Lower leg skin (tissue), 3 donors: ENCODE results near the gene RIC1.

Experiments used
- POLR2A ChIP-seq, 2 donors: fragments of 450-650 bp; IDR thresholded peaks; one replicate each; pipeline ENCODE4 v1.6.1; 2016 to 2017; ENCODE audit warnings: antibody characterized with exemption in 2 of 2, mild to moderate bottlenecking in 1 of 2, moderate library complexity in 1 of 2
- TF ChIP-seq, protein P1 (sequence below), 3 donors: fragments of 450-650 bp; IDR thresholded peaks; one replicate each; pipeline ENCODE4 v1.5.1; 2016; ENCODE audit warnings: antibody characterized with exemption in 3 of 3, mild to moderate bottlenecking in 3 of 3, moderate library complexity in 2 of 3

DNA sequence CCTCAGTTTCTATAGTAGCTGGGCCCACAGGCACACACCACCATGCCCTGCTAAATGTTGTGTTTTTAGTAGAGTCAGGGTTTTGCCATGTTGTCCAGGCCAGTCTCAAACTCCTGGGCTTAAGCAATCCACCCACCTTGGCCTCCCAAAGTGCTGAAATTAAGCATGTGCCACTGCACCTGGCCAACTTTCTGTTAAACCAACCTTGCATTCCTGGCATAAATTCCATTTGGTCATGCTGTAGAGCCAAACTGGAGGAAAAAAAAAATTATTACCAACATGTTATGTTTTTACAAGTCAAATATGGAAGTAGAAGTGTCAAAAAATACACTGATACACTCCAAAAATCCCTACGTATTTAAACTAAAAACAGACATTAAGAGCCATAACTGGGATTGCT lies 149.9 kb downstream of the RIC1 start:
- no peak for TF ChIP-seq POLR2A (IDR thresholded peaks at IDR 0.05)
- TF ChIP-seq, protein P1, sequence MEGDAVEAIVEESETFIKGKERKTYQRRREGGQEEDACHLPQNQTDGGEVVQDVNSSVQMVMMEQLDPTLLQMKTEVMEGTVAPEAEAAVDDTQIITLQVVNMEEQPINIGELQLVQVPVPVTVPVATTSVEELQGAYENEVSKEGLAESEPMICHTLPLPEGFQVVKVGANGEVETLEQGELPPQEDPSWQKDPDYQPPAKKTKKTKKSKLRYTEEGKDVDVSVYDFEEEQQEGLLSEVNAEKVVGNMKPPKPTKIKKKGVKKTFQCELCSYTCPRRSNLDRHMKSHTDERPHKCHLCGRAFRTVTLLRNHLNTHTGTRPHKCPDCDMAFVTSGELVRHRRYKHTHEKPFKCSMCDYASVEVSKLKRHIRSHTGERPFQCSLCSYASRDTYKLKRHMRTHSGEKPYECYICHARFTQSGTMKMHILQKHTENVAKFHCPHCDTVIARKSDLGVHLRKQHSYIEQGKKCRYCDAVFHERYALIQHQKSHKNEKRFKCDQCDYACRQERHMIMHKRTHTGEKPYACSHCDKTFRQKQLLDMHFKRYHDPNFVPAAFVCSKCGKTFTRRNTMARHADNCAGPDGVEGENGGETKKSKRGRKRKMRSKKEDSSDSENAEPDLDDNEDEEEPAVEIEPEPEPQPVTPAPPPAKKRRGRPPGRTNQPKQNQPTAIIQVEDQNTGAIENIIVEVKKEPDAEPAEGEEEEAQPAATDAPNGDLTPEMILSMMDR (IDR thresholded peaks at IDR 0.05), result no peak
